CD1c-positive myeloid dendritic cell (primary cell): Measurements from ENCODE around the gene DDX17.
A peak's percentile ranks its signal among the peaks of the same experiment; 100 is the strongest.

Experiments
- DNase-seq: peaks from one replicate; pipeline ENCODE4 v3.0.0-alpha.2; 2016; ENCODE audit errors: extremely low spot score

Gene DDX17

GRCh38 chr22:38465673-38466490 lies 40.2 kb downstream of the DDX17 start:
- no peak for DNase-seq

DNA sequence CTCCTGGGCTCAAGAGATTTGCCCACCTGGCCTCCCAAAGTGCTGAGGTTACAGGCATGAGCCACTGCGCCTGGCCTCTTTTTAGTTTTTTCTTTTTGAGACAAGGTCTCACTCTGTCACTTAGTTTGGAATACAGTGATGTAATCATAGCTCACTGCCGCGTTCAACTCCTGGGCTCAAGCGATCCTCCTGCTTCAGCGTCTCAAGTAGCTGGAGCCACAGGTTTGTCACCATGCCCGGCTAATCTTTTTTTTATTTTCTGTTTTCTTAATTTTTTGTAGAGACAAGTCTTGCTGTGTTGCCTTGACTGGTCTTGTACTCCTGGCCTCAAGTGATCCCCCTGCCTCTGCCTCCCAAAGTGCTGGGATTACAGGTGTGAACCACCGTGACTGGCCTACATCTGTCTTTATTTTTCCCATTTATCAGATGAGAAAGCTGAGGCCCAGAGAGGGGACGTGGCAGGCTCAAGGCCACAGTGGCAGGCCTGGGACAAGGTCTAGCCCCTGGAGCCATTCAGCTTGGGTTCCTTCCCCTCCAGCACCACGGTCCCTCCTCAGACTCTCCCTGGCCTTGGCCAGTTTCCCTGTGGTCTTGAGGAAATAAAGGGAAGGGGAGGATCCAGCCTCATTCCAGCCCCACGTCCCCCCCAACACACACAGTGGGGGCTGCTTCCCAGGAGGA lies 41.0 kb downstream of the DDX17 start:
- no peak for DNase-seq

DNA sequence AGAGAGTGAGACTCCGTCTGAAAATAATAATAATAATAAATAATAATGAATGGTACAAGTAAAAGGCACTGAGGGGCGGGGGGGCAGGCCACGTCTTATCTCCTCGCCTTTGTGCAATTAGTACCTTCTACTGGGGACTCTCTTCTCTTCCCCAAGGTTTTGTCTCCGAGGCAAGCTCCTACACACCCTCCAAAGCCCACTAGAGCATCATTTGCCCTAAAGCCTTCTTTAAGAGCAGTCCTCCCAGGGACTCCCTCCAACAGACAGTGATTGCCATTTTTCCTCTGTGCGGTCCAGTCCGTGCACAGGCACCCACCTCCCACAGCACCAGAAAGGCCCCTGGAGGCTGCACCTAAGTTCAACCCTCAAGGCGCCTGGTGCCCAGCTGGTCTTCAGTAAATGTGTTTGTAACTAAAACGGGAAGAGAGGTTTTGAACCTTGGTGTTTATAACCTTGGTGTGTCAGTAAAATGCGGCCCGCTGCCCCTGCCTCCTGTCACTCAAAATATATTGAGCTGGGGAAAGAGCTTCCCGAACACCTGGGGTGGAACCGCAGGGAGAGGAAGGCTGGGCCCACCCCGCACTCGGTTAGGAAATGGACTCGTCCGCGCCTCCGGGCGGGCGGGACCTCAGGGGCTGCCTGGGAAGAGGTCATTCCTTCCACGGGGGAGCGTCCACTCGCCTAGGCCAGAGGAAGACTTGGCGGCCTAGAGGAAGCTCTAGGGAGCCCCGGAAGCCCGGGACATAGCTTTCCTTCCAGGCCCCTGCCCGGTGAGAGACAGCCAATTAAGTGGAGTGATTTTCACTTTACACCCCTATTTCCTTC lies 42.9 kb downstream of the DDX17 start:
- DNase-seq, result no peak

DNA sequence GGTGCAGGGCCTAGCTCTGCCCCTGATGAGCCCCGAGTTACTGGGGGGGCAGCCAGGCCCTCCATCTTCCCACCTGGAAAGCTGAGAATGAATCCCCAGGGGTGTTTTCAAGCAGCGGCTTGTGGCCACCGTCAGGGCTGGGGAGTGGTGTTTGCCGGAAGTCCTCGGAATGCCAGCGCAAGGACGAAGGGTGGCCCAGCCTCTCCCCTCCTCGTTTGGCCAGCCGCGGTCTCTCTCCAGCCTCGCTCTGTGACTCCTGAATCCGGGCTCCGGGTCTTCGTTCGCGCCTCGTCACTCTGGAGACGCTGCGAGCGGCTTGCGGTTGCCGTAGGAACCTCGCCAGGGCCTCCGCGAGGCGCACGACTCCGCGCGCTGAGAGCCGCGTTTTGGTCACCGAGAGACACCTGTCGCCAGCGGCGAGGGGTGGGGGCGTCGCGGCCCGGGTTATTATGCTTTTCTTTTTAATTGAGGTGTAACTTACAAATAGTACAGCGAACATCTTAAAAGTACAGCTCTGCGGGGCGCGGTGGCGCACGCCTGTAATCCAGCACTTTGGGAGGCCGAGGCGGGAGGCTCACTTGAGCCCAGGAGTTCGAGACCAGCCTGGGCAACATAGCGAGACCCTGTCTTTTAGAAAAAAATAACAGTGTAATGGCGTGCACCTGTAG lies 44.6 kb downstream of the DDX17 start:
- DNase-seq, result peak; percentile 63

- no peak for DNase-seq
Observed at GRCh38 chr22:38461057-38461413, 45.1 kb downstream of the DDX17 start.

- no peak for DNase-seq
Observed at GRCh38 chr22:38460426-38460840, 45.7 kb downstream of the DDX17 start.

GRCh38 chr22:38456841-38457699 lies 49.0 kb downstream of the DDX17 start:
- no peak for DNase-seq

GRCh38 chr22:38456272-38456835 lies 49.8 kb downstream of the DDX17 start:
- no peak for DNase-seq

- DNase-seq, result no peak
Observed at GRCh38 chr22:38455530-38456271, 50.4 kb downstream of the DDX17 start.

DNA sequence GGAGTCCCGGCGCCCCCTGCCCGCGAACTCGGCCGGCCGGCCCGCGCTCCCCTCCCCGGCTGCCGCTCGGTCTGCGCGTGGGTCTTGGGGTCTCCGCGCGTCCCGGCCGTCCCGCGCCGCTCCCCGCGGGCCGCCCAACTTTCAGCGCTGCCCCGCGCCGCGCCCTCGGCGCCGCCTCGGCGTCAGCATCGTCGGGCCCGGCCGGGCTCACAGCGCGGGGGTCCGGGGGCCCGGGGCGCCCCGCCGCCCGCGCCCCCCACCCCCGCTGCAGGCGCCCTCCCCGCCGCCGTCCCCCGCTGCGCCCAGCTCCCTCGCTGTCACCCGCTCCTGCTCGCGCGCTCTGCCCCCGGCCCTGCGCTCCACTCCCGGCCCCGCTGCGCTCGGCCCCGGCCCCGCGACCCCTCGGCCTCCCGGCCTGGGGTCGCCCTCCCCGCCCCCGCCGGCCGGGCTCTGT lies 51.0 kb downstream of the DDX17 start, which contains the start of gene KCNJ4:
Gene KCNJ4 (minus strand): TSS at position 124 of the 454 bp plus-strand sequence. CDS start 27,067 bp downstream, outside the sequence.
- no peak for DNase-seq

DNA sequence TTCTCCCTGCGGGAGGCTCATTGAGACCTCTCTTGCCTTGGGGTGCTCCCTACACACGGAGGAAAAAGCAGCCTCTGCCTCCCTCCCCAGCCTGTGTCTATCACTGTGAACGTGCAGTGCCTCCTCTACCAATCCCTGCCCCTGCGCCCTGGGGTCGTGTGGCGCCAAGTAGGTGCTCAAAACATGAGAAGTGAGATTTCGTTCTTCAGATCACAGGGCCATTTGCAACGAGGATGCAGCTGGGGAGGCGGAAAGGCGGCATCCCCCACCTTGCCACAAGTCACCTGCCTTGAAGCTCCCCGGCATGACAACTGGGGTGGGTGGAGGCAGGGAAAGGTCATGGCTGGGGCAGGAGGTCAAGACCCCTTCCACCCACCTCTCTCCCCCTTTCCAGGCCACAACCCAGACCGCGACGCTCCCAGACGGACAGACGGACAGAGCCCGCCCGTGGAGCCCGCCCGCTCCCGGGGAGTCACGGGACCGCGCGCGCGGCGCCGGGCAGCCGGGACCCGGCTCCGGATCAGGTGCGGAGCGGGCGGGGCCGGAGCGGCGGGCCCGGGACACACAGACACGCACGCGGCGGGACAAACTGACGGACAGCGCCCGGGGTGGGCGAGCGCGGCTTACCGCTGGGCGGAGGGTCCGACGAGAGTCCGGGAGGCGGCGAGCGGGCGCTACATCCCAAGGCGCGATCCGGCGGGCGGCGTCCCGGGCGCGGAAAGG lies 51.6 kb downstream of the DDX17 start:
- no peak for DNase-seq

GRCh38 chr22:38453996-38454352 lies 52.1 kb downstream of the DDX17 start:
- DNase-seq, result no peak

DNA sequence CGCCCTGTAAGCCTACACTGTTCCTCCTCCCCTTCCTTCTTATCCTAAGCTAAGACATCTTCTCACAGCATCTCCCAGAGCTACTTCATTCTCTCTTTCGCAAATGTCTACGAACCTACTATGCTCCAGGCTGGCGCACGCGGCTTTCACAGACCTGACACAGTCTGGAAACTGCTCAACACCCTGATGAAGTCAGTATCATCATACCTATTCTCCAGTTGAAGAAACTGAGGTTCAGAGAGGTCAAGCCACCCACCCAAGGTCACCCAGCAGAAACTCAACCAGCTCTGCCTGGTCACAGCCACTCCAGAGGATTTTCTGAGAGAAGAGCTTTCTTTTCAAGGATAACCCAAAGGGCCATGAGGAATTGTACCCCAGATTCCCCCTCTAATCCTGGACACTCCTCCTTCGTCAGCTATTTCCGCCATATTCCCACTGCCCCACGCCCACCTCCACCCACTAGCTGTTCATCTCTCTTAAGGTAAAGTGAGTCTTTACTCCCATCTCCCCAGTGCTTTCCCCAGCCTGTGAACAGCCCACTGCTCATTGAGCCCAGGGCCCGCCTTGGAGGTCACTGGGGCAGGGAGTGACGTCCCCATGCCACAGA lies 52.9 kb downstream of the DDX17 start:
- DNase-seq, result no peak

DNA sequence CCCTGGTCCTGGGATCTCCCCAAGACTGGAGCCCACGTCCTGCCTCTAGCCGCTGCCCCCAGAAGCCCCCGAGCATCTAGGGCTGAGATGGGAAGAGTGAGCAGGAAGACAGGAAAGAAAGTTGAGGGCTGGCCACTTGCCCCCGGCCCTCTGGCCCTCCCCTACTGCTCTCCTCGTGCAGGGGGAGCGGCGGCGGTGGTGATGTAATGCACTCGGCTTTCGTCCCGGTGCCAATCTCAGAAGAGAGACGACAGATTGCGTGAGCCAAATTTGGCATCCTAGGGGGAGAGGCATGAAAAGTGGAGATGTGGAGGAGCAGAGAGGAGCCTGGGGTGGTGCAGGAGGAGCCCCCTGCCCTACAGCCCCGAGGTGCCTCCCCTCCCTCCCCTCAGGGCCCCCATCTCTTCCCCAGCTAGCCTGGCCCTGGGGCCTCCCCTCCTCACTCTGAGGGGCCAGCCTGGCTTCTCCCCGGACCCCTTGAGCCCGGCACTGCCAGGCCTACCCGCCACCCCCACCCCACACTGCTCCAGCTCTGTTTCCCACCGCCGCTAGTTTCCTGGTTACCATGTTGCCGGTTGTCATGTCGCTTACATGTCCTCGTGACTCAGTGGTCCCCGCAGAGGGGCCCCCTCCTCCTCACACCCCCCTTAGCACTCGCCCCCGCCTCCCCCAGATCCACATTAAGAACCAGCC lies 53.6 kb downstream of the DDX17 start:
- DNase-seq, result no peak

GRCh38 chr22:38451864-38452263 lies 54.2 kb downstream of the DDX17 start:
- no peak for DNase-seq

- no peak for DNase-seq
Observed at GRCh38 chr22:38451404-38451803, 54.7 kb downstream of the DDX17 start.

- no peak for DNase-seq
Observed at GRCh38 chr22:38450234-38450797, 55.8 kb downstream of the DDX17 start.

DNA sequence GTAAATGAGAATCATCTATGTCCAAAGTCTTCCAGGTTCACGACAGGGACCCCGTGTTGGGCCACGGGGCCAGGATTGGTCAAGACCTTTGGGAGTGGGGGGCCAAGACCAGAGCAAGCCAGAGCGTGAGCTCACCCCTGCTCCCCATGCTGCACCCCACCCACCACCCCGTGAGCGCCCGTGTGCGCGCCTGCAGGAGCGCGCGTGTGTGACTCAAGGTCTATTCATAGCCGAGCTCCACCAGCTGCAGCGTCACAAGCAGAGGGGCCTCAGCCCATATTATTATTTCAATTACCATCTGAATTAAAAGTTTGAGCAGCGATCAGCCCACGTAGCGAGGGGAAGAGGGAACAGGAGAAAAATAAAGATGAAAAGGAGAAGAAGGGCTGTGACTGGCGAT lies 56.3 kb downstream of the DDX17 start:
- DNase-seq, result no peak
